ENCODE measurements around the gene HECTD3.

The HECTD3 gene

DNA sequence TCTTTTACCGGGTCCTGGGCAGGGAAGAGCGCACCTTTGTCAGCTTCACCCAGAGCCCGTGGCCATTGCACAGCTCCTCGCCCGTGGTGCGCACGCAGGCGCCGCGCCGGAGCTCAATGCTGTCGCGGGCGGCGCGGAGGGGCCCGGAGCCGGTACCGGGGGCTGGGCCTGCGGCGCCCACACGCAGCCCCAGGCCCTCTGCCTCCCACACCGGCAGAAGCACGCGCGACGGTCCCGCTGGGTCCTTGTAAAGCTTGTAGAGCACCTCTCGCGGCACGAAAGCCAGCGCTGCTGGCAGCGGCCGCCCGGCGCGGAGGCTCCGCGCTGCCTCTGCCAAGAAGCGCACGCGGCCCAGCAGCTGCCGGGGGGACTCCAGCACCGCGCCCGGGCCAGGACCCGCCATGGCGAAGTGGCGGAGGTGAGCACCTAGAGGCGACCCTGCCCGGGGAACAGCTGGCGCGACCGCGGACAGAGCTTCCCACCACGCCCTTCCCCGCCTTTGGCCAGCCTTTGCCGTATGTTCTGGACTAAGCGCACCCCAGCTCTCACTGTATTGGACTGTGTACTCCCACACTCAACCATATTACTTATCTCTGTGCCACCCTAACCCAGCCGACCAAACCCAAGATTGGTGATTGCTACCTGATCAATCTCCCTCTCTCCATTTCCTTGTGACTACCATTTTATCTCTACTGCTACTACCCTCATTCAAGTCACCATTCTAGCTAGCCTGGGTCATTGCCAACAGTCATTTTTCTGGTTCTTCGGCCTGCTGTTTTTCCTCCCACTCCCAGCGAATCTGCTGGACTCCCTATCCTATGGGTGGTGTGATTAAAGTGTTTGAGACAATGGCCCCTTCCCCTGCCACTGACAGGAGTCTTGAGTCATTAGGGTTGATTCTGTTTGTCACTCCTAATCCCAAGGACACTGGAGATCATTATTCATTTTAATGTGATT, at the start of gene HECTD3:
HECTD3 (minus strand) TSS at position 470 of the 957 bp plus-strand sequence; CDS start at position 403, 67 bp downstream.
- peak; percentile 88 for DNase-seq (ENCODE audit: low read depth)
- TF ChIP-seq, protein P1, sequence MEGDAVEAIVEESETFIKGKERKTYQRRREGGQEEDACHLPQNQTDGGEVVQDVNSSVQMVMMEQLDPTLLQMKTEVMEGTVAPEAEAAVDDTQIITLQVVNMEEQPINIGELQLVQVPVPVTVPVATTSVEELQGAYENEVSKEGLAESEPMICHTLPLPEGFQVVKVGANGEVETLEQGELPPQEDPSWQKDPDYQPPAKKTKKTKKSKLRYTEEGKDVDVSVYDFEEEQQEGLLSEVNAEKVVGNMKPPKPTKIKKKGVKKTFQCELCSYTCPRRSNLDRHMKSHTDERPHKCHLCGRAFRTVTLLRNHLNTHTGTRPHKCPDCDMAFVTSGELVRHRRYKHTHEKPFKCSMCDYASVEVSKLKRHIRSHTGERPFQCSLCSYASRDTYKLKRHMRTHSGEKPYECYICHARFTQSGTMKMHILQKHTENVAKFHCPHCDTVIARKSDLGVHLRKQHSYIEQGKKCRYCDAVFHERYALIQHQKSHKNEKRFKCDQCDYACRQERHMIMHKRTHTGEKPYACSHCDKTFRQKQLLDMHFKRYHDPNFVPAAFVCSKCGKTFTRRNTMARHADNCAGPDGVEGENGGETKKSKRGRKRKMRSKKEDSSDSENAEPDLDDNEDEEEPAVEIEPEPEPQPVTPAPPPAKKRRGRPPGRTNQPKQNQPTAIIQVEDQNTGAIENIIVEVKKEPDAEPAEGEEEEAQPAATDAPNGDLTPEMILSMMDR (IDR thresholded peaks at IDR 0.05; ENCODE audit: insufficient read depth, low read depth, low read length, missing control alignments): no peak
- peak within 1 kb of the TSS; percentile 71 for H3K4me3 ChIP-seq (ENCODE audit: low read depth, low read length)

DNA sequence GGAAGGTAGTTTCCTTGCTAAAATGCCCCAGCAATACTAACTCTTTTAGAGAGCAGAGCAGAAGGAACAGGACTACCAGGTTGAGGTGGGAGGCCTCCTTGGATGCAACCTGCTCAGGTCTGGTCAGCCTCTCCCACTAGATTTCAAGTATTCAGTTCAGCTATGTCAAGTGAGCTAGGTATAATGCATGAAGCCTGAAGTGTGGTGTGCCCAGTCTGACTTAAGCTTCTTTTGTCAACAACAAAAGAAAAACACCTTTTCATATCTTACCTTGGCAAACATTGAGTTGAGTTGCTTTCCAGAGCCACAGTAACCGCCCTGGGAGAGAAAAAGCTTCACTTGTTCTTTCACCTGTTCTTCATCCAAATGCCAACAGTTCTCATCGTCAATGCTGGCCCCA, 48.7 kb upstream of the HECTD3 start:
- TF ChIP-seq, protein P1 (IDR thresholded peaks at IDR 0.05; ENCODE audit: insufficient read depth, low read depth, low read length, missing control alignments): no peak
- no peak overlapping the region for H3K4me3 ChIP-seq (ENCODE audit: low read depth, low read length)
- DNase-seq (ENCODE audit: low read depth): no peak

DNA sequence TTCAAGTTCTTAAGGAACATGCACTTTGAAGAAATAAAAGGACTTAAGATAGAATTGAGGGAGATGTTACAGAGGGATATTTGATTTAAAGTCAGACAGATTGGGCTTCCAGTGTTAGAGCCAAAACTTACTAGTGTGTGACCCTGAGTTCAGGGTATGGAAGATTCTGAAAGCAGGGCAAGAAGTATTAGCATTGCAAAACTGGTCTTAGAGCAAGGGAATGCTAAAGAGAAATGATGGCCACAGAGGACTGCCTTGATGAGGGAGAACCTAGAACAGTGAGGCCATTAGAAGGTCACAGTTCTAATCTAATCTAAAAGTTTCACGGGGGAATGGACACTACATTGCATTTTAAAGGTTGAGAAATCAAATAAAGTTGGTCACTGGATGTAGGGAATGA, 46.4 kb upstream of the HECTD3 start:
- TF ChIP-seq, protein P1 (IDR thresholded peaks at IDR 0.05; ENCODE audit: insufficient read depth, low read depth, low read length, missing control alignments): no peak
- DNase-seq (ENCODE audit: low read depth): no peak
- H3K4me3 ChIP-seq (ENCODE audit: low read depth, low read length): no peak overlapping the region

DNA sequence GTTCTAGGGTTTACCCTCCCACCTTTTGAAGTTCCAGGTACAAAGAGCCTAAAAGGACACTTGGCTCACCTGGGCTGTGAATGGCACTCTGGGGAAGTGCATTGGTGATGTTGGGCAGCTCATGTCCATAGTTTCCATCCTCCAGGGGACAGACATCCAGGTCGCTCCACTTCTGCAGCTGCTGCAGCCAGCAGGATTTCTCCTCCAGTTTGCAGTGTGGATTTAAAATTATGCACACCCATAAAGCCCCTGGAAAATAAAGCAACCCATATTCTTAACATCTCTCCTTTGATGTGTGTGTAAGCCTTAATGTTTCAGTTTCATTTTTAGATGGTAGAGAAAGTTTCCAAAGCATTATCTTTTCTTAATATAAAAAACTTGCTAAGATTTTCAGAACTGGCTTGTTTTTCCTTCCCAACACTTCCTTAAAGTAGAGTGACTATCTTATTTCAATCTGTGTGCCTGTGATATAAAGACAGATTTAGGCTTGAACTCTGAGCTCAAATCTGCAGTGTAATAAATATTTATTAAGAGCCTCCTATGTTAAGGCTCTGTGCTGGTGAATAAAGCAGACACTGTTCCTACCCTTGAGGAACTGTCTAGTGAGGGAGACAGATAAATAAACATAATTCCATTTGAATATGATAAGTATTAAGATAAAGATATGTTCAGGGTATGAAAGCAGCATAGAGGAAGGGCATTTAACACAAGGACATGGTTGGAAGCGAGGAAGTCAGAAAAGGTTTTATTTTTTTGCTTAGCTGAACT, 40.1 kb upstream of the HECTD3 start:
- DNase-seq (ENCODE audit: low read depth): no peak
- TF ChIP-seq, protein P1 (IDR thresholded peaks at IDR 0.05; ENCODE audit: insufficient read depth, low read depth, low read length, missing control alignments): no peak
- peak overlapping the region; percentile 24 for H3K4me3 ChIP-seq (ENCODE audit: low read depth, low read length)

DNA sequence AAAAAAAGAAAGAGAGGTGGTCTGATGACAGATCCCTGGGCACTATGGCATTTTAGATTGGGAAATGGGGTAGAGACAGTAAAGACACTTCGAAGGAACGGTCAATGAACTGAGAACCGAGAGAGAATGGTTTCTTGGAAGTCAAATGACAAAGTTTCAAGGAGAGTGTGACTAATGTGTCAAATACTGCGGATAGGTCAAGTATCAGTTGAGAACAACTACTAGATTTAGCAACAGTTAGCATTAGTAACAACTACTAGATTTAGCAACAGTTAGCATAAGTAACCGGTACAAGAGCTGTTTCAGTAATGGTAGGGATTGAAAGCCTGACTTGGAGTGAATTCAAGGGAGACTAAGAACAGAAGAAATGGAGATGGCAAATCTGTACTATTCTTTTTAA, 35.9 kb upstream of the HECTD3 start:
- TF ChIP-seq, protein P1 (IDR thresholded peaks at IDR 0.05; ENCODE audit: insufficient read depth, low read depth, low read length, missing control alignments): no peak
- DNase-seq (ENCODE audit: low read depth): no peak
- H3K4me3 ChIP-seq (ENCODE audit: low read depth, low read length): no peak overlapping the region

DNA sequence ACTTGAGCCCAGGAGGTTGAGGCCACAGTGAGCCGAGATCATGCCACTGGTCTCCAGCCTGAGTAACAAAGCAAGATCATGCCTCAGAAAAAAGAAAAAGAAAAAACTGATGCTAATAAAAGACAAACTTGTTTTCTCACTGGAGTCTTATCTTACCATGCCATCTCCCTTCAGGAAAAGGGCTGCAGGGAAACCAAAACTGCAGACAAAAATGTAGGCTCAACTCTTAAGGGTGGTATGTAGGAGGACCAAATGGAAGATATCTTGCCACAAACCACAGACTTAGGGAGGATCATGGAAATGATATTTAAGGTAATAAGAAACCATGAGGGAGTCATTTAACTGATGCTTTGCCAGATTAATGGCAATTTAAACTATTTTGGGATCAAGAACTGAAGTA, 33.8 kb upstream of the HECTD3 start:
- no peak overlapping the region for H3K4me3 ChIP-seq (ENCODE audit: low read depth, low read length)
- no peak for DNase-seq (ENCODE audit: low read depth)
- TF ChIP-seq, protein P1 (IDR thresholded peaks at IDR 0.05; ENCODE audit: insufficient read depth, low read depth, low read length, missing control alignments): no peak
